GM12878 (cell line): ENCODE results near the gene AKNA.
"Not testable (repeated sequence)": the region's sequence is repeated elsewhere in the genome, so short reads cannot be mapped to it uniquely, and the experiment has no call there.

ENCODE experiments used
- BCLAF1 ChIP-seq: fragments of 450-650 bp; IDR thresholded peaks from 2 replicates; pipeline ENCODE4 v1.6.1; 2017; ENCODE audit warnings: antibody characterized with exemption, mild to moderate bottlenecking, moderate library complexity
- CREM ChIP-seq: IDR thresholded peaks from 2 replicates; pipeline ENCODE4 v1.6.1; 2014; ENCODE audit warnings: antibody characterized with exemption, low read depth
- ETV6 ChIP-seq, 2 experiments: fragments of 450-650 bp in 1 of 2; IDR thresholded peaks in 1 of 2; conservative IDR thresholded peaks in 1 of 2; 2 replicates each; pipeline ENCODE4 v1.6.1; 2014; ENCODE audit warnings: antibody characterized with exemption in 1 of 2, borderline replicate concordance in 1 of 2, low read depth in 1 of 2, mild to moderate bottlenecking in 1 of 2, moderate library complexity in 1 of 2
- MTA3 ChIP-seq: IDR thresholded peaks from 2 replicates; pipeline ENCODE4 v1.6.1; 2012; ENCODE audit warnings: low read length, inconsistent platforms, borderline replicate concordance
- NR2C2 ChIP-seq: IDR thresholded peaks from 2 replicates; pipeline ENCODE4 v1.6.1; 2011; ENCODE audit warnings: borderline replicate concordance, low read depth; ENCODE audit not compliant: control insufficient read depth, insufficient read length
- PAX5 ChIP-seq: IDR thresholded peaks from 2 replicates; pipeline ENCODE4 v1.6.1; 2011; ENCODE audit warnings: low read depth, low read length, borderline replicate concordance
- POLR2A ChIP-seq: IDR thresholded peaks from 2 replicates; pipeline ENCODE4 v1.6.1; 2011; ENCODE audit warnings: low read depth, mild to moderate bottlenecking, low read length
- POLR2AphosphoS5 ChIP-seq: IDR thresholded peaks from 2 replicates; pipeline ENCODE4 v1.6.1; 2011; ENCODE audit warnings: mild to moderate bottlenecking, low read length, inconsistent platforms
- ZBTB33 ChIP-seq: fragments of 450-650 bp; IDR thresholded peaks from 2 replicates; pipeline ENCODE4 v1.6.1; 2017; ENCODE audit warnings: mild to moderate bottlenecking
- ZNF24 ChIP-seq: fragments of 450-650 bp; IDR thresholded peaks from 2 replicates; pipeline ENCODE4 v1.6.1; 2017; ENCODE audit warnings: antibody characterized with exemption, mild to moderate bottlenecking
- ZNF274 ChIP-seq: IDR thresholded peaks from one replicate; pipeline ENCODE4 v1.8.0; 2011; ENCODE audit not compliant: insufficient read length, insufficient read depth
- TF ChIP-seq, protein P1 (sequence below): IDR thresholded peaks from 2 replicates; pipeline ENCODE4 v1.6.1; 2012; ENCODE audit warnings: low read length, inconsistent platforms
- TF ChIP-seq, protein P2 (sequence below): fragments of 450-650 bp; IDR thresholded peaks from 2 replicates; pipeline ENCODE4 v1.6.1; 2014; ENCODE audit warnings: mild to moderate bottlenecking
- TF ChIP-seq, protein P3 (sequence below), 3 experiments: IDR thresholded peaks in 2 of 3; conservative IDR thresholded peaks in 1 of 3; 2 replicates each; pipeline ENCODE4 v1.5.1; 2011; ENCODE audit warnings: low read depth in 3 of 3, low read length in 3 of 3, mild to moderate bottlenecking in 3 of 3, control low read depth in 2 of 3, moderate library complexity in 2 of 3, inconsistent platforms in 1 of 3, mixed read lengths in 1 of 3; ENCODE audit not compliant: control insufficient read depth in 2 of 3, insufficient read depth in 1 of 3; ENCODE audit errors: extremely low read depth in 1 of 3

DNA sequence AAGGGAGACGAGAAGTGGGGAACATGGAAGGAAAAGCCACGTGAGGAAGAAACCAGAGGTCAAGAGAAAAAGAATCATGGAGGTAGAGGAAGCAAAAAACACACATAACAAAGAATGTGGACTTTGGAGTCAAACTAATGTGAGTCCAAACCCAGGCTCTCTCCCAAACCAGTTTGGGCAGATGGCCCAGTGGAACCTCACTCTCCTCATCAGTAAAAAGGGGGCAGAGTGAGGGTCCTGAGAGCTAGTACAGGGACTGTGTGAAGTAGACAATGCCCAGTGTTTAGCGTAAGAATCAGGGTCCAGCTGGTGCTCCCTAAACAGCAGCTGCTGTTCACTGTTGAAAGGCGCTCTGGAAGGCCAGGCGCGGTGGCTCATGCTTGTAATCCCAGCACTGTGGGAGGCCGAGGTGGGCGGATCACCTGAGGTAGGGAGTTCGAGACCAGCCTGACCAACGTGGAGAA is 59.4 kb downstream of the AKNA start:
- not testable (repeated sequence) for TF ChIP-seq MTA3; POLR2AphosphoS5; ZNF24; BCLAF1; ETV6 (conservative IDR thresholded peaks at IDR 0.05 in 1 of 2, IDR thresholded peaks at IDR 0.05 in 1 of 2; ENCODE audit: borderline replicate concordance in 1 of 2, low read depth in 1 of 2); CREM; PAX5; ZNF274; NR2C2; POLR2A; ZBTB33
- TF ChIP-seq, protein P1, sequence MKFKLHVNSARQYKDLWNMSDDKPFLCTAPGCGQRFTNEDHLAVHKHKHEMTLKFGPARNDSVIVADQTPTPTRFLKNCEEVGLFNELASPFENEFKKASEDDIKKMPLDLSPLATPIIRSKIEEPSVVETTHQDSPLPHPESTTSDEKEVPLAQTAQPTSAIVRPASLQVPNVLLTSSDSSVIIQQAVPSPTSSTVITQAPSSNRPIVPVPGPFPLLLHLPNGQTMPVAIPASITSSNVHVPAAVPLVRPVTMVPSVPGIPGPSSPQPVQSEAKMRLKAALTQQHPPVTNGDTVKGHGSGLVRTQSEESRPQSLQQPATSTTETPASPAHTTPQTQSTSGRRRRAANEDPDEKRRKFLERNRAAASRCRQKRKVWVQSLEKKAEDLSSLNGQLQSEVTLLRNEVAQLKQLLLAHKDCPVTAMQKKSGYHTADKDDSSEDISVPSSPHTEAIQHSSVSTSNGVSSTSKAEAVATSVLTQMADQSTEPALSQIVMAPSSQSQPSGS, result not testable (repeated sequence)
- TF ChIP-seq, protein P2, sequence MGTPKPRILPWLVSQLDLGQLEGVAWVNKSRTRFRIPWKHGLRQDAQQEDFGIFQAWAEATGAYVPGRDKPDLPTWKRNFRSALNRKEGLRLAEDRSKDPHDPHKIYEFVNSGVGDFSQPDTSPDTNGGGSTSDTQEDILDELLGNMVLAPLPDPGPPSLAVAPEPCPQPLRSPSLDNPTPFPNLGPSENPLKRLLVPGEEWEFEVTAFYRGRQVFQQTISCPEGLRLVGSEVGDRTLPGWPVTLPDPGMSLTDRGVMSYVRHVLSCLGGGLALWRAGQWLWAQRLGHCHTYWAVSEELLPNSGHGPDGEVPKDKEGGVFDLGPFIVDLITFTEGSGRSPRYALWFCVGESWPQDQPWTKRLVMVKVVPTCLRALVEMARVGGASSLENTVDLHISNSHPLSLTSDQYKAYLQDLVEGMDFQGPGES, result not testable (repeated sequence)
- TF ChIP-seq, protein P3, sequence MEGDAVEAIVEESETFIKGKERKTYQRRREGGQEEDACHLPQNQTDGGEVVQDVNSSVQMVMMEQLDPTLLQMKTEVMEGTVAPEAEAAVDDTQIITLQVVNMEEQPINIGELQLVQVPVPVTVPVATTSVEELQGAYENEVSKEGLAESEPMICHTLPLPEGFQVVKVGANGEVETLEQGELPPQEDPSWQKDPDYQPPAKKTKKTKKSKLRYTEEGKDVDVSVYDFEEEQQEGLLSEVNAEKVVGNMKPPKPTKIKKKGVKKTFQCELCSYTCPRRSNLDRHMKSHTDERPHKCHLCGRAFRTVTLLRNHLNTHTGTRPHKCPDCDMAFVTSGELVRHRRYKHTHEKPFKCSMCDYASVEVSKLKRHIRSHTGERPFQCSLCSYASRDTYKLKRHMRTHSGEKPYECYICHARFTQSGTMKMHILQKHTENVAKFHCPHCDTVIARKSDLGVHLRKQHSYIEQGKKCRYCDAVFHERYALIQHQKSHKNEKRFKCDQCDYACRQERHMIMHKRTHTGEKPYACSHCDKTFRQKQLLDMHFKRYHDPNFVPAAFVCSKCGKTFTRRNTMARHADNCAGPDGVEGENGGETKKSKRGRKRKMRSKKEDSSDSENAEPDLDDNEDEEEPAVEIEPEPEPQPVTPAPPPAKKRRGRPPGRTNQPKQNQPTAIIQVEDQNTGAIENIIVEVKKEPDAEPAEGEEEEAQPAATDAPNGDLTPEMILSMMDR (IDR thresholded peaks at IDR 0.05 in 2 of 3, conservative IDR thresholded peaks at IDR 0.05 in 1 of 3; ENCODE audit: control insufficient read depth in 2 of 3, extremely low read depth in 1 of 3, insufficient read depth in 1 of 3, low read depth in 3 of 3, low read length in 3 of 3), result not testable (repeated sequence)
